Measurements from ENCODE around the gene TENM3.

DNA sequence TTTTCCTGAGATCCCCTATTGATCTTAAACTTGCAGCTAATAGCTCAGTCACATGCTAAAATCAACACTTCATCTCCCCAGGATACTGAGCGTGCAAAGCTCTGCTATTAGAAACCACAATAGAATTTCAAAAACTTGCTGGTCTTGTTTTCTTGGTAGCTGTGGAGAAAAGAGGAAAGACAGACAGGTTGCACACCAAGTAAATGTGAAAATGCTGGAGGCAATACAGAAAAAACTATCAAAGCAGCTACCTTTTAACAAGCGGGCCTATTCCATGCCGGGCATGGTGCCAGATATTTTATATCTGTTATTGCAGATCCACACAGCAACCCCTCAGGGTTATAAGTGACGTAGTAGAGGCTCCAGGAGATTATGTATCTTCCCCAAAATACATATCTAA, 502.0 kb downstream of the TENM3 start:
- TF ChIP-seq, protein P1, sequence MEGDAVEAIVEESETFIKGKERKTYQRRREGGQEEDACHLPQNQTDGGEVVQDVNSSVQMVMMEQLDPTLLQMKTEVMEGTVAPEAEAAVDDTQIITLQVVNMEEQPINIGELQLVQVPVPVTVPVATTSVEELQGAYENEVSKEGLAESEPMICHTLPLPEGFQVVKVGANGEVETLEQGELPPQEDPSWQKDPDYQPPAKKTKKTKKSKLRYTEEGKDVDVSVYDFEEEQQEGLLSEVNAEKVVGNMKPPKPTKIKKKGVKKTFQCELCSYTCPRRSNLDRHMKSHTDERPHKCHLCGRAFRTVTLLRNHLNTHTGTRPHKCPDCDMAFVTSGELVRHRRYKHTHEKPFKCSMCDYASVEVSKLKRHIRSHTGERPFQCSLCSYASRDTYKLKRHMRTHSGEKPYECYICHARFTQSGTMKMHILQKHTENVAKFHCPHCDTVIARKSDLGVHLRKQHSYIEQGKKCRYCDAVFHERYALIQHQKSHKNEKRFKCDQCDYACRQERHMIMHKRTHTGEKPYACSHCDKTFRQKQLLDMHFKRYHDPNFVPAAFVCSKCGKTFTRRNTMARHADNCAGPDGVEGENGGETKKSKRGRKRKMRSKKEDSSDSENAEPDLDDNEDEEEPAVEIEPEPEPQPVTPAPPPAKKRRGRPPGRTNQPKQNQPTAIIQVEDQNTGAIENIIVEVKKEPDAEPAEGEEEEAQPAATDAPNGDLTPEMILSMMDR (IDR thresholded peaks at IDR 0.05; ENCODE audit: low read depth, low read length), result no peak
- no peak for TF ChIP-seq EZH2phosphoT487 (IDR thresholded peaks at IDR 0.05; ENCODE audit: low read depth)
